Liver (tissue), 9 donors: ENCODE results near the gene ALDH5A1. TPM values are rescaled to one million over a fixed set of nuclear protein-coding genes. Genes with fewer than 3 reads are reported as not detected.

ENCODE experiments used
- DNase-seq: peaks from one replicate; pipeline ENCODE4 v3.0.0-alpha.2; 2017; ENCODE audit warnings: low spot score
- H3K27ac ChIP-seq, 2 donors: one replicate each; pipeline ENCODE4 v1.7.0; 2013; ENCODE audit warnings: inconsistent platforms in 2 of 2, low read length in 2 of 2, control low read depth in 1 of 2, low read depth in 1 of 2, mild to moderate bottlenecking in 1 of 2
- H3K27me3 ChIP-seq, 4 donors: one replicate each; pipeline versions ENCODE4 v1.6.1 to v1.7.0; 2013; ENCODE audit warnings: low read length in 3 of 4, inconsistent platforms in 1 of 4, mild to moderate bottlenecking in 1 of 4, moderate library complexity in 1 of 4; ENCODE audit not compliant: control insufficient read depth in 4 of 4, insufficient read depth in 4 of 4
- H3K36me3 ChIP-seq, 4 donors: one replicate each; pipeline versions ENCODE4 v1.6.1 to v1.7.0; 2013; ENCODE audit warnings: low read length in 3 of 4, mild to moderate bottlenecking in 3 of 4, low read depth in 1 of 4, moderate library complexity in 1 of 4; ENCODE audit not compliant: control insufficient read depth in 4 of 4, insufficient read depth in 3 of 4
- H3K4me1 ChIP-seq, 4 donors: one replicate each; pipeline versions ENCODE4 v1.6.1 to v1.7.0; 2013; ENCODE audit warnings: low read length in 3 of 4, mild to moderate bottlenecking in 3 of 4, moderate library complexity in 1 of 4; ENCODE audit not compliant: control insufficient read depth in 4 of 4, insufficient read depth in 4 of 4
- H3K4me3 ChIP-seq, 3 donors: one replicate each; pipeline versions ENCODE4 v1.6.1 to v1.7.0; 2013; ENCODE audit warnings: low read length in 3 of 3, control low read depth in 1 of 3, low read depth in 1 of 3, mild to moderate bottlenecking in 1 of 3
- H3K9ac ChIP-seq, 2 donors: one replicate each; pipeline ENCODE4 v1.7.0; 2013; ENCODE audit warnings: low read length in 2 of 2, mild to moderate bottlenecking in 2 of 2, moderate library complexity in 2 of 2, control low read depth in 1 of 2, low read depth in 1 of 2
- H3K9me3 ChIP-seq, 4 donors: one replicate each; pipeline versions ENCODE4 v1.6.1 to v1.7.0; 2013; ENCODE audit warnings: low read length in 3 of 4; ENCODE audit not compliant: control insufficient read depth in 4 of 4
- CTCF ChIP-seq: fragments of 150-350 bp; IDR thresholded peaks from 2 replicates; pipeline ENCODE4 v1.5.1; 2017; ENCODE audit warnings: improper control_type of control experiment, low read depth, low read length; ENCODE audit not compliant: missing input control
- EGR1 ChIP-seq, 2 donors: IDR thresholded peaks; 2 replicates each; pipeline ENCODE4 v1.6.1; 2016 to 2018; ENCODE audit warnings: antibody characterized with exemption in 2 of 2, low read depth in 2 of 2
- FOXA1 ChIP-seq: IDR thresholded peaks from 2 replicates; pipeline ENCODE4 v1.6.1; 2016; ENCODE audit warnings: antibody characterized with exemption
- FOXA2 ChIP-seq: IDR thresholded peaks from 2 replicates; pipeline ENCODE4 v1.6.1; 2016; ENCODE audit warnings: antibody characterized with exemption
- HNF4A ChIP-seq, 2 donors: conservative IDR thresholded peaks; 2 replicates each; pipeline ENCODE4 v1.6.1; 2016; ENCODE audit warnings: antibody characterized with exemption in 2 of 2, mild to moderate bottlenecking in 2 of 2
- HNF4G ChIP-seq: IDR thresholded peaks from 2 replicates; pipeline ENCODE4 v1.6.1; 2016; ENCODE audit warnings: antibody characterized with exemption
- NR2F2 ChIP-seq: IDR thresholded peaks from 2 replicates; pipeline ENCODE4 v1.6.1; 2016; ENCODE audit warnings: antibody characterized with exemption
- RAD21 ChIP-seq, 2 donors: IDR thresholded peaks; 2 replicates each; pipeline ENCODE4 v1.6.1; 2016; ENCODE audit warnings: antibody characterized with exemption in 2 of 2, mild to moderate bottlenecking in 2 of 2
- RXRA ChIP-seq, 2 donors: IDR thresholded peaks; 2 replicates each; pipeline ENCODE4 v1.6.1; 2017 to 2018; ENCODE audit warnings: antibody characterized with exemption in 2 of 2, mild to moderate bottlenecking in 1 of 2
- SP1 ChIP-seq: IDR thresholded peaks from 2 replicates; pipeline ENCODE4 v1.6.1; 2018; ENCODE audit warnings: antibody characterized with exemption, mild to moderate bottlenecking
- TAF1 ChIP-seq: conservative IDR thresholded peaks from 2 replicates; pipeline ENCODE4 v1.6.1; 2016; ENCODE audit warnings: antibody characterized with exemption, mild to moderate bottlenecking
- YY1 ChIP-seq: IDR thresholded peaks from 2 replicates; pipeline ENCODE4 v1.6.1; 2016; ENCODE audit warnings: antibody characterized with exemption, mild to moderate bottlenecking
- ZBTB33 ChIP-seq: IDR thresholded peaks from 2 replicates; pipeline ENCODE4 v1.6.1; 2016; ENCODE audit warnings: antibody characterized with exemption
- WGBS: extraction: QIAGEN DNeasy Blood & Tissue Kit; methylation state at CpG from one replicate; pipeline ENCODE4 v1.1.7; 2013; 5-methylcytosine and 5-hydroxymethylcytosine counted together
- polyA plus RNA-seq, 2 donors: library from polyadenylated mRNA; stranded (reverse) in 1 of 2; unstranded in 1 of 2; fragments of 200-250 nt in 1 of 2; fragments of >200 nt in 1 of 2; fragmentation: Nextera tagmentation in 1 of 2; extraction: Ambion mirVana in 1 of 2; gene quantifications; one replicate each; pipeline versions ENCODE4 v1.2.1 to v1.2.3, GENCODE V29; 2013 to 2015
- total RNA-seq, 2 donors: library from RNA; depleted of rRNA; stranded (reverse); fragments of >200 nt; gene quantifications; one replicate each; pipeline ENCODE4 v1.2.3, GENCODE V29; 2014
- TF ChIP-seq, protein P1 (sequence below): IDR thresholded peaks from 2 replicates; pipeline ENCODE4 v1.6.1; 2016; ENCODE audit warnings: antibody characterized with exemption
- TF ChIP-seq, protein P2 (sequence below): IDR thresholded peaks from 2 replicates; pipeline ENCODE4 v1.6.1; 2016; ENCODE audit warnings: antibody characterized with exemption, mild to moderate bottlenecking
- donor health status: healthy.
- donor health status: healthy.
- donor health status: healthy.
- donor health status: healthy.
- donor health status: healthy.

ALDH5A1 gene
- total and polyA plus RNA-seq, 4 donors = 18.2 to 26.8 (median 19.6) TPM

DNA sequence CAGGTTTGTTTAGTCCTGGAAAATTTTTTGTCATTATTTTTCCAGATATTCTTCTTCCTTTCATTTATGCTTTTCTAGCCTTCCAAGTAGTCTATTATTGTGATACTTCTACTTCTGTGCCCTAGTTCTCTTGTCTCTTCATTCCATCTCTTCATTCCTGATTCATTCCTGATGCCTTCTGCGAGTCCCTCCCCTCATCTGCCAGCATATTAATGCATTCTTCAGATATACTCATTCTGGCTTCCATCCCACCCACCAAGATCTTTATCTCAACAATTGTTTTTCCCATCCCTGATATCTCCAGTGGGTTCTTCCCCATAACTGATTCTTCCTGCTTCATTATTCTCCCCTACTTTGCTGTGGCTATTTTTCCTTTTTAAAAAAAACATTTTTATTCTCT lies 35.2 kb downstream of the ALDH5A1 start:
- DNase-seq = no peak
- Histone ChIP-seq H3K4me1 (no peaks in the 10 kb centered on the region), H3K27ac (no peak overlapping the region), H3K9me3 (no peaks in the 10 kb centered on the region), H3K4me3 (no peak overlapping the region), H3K9ac (no peak overlapping the region), H3K27me3 (no peaks in the 10 kb centered on the region), H3K36me3 (peaks cover 3 to 41% (median 27%) of the 10 kb centered on the region in 4 donors)
- WGBS = 97% methylated on average over 1 of the region's 1 CpG
- TF ChIP-seq NR2F2 (no peak), TAF1 (no peak), RXRA (IDR thresholded peaks at IDR 0.05) (no peak), FOXA2 (no peak), EGR1 (IDR thresholded peaks at IDR 0.05; ENCODE audit: low read depth in 2 of 2) (no peak), CTCF (no peak), HNF4G (no peak), YY1 (no peak), FOXA1 (no peak), RAD21 (IDR thresholded peaks at IDR 0.05) (no peak), HNF4A (conservative IDR thresholded peaks at IDR 0.05) (no peak), ZBTB33 (no peak), SP1 (no peak)
- TF ChIP-seq, protein P1, sequence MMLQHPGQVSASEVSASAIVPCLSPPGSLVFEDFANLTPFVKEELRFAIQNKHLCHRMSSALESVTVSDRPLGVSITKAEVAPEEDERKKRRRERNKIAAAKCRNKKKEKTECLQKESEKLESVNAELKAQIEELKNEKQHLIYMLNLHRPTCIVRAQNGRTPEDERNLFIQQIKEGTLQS = no peak
- TF ChIP-seq, protein P2, sequence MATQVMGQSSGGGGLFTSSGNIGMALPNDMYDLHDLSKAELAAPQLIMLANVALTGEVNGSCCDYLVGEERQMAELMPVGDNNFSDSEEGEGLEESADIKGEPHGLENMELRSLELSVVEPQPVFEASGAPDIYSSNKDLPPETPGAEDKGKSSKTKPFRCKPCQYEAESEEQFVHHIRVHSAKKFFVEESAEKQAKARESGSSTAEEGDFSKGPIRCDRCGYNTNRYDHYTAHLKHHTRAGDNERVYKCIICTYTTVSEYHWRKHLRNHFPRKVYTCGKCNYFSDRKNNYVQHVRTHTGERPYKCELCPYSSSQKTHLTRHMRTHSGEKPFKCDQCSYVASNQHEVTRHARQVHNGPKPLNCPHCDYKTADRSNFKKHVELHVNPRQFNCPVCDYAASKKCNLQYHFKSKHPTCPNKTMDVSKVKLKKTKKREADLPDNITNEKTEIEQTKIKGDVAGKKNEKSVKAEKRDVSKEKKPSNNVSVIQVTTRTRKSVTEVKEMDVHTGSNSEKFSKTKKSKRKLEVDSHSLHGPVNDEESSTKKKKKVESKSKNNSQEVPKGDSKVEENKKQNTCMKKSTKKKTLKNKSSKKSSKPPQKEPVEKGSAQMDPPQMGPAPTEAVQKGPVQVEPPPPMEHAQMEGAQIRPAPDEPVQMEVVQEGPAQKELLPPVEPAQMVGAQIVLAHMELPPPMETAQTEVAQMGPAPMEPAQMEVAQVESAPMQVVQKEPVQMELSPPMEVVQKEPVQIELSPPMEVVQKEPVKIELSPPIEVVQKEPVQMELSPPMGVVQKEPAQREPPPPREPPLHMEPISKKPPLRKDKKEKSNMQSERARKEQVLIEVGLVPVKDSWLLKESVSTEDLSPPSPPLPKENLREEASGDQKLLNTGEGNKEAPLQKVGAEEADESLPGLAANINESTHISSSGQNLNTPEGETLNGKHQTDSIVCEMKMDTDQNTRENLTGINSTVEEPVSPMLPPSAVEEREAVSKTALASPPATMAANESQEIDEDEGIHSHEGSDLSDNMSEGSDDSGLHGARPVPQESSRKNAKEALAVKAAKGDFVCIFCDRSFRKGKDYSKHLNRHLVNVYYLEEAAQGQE = no peak

- no peaks in the 10 kb centered on the region for H3K9me3 ChIP-seq
- DNase-seq = no peak
- no peak overlapping the region for H3K9ac ChIP-seq
- WGBS = 96% methylated on average over 5 of the region's 5 CpGs
- peaks cover 3 to 55% (median 34%) of the 10 kb centered on the region in 4 donors for H3K36me3 ChIP-seq
- no peak for TF ChIP-seq EGR1 (IDR thresholded peaks at IDR 0.05; ENCODE audit: low read depth in 2 of 2)
- TF ChIP-seq RXRA (IDR thresholded peaks at IDR 0.05) = no peak
- TF ChIP-seq, protein P2 = no peak
- TF ChIP-seq HNF4A (conservative IDR thresholded peaks at IDR 0.05) = no peak
- no peak for TF ChIP-seq NR2F2
- no peak for TF ChIP-seq FOXA2
- TF ChIP-seq CTCF = no peak
- no peak overlapping the region for H3K4me3 ChIP-seq
- no peaks in the 10 kb centered on the region for H3K27me3 ChIP-seq
- no peak overlapping the region for H3K27ac ChIP-seq
- no peaks in the 10 kb centered on the region for H3K4me1 ChIP-seq
Measured at GRCh38 chr6:24534329-24534728, 39.6 kb downstream of the ALDH5A1 start.
